ENCODE results near the gene PALB2. TPM values are rescaled to one million over a fixed set of nuclear protein-coding genes. Genes with fewer than 3 reads are reported as not detected.

PALB2 gene
- total and polyA plus RNA-seq, 7 experiments from 2014 or later, result 5.9 to 27.2 (median 10.0) TPM

DNA sequence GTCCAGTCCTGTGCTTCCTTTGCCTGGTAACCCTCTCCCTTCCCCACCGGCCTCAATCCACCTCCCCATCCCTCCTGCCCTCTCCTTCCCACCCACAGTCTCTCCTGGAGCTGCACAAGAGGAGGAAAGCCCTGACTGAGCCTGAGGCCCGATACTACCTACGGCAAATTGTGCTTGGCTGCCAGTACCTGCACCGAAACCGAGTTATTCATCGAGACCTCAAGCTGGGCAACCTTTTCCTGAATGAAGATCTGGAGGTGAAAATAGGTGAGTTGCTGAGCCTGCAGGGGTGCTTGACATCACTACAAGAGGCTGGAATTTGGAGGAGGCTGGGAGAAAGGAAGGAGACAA, 38.9 kb upstream of the PALB2 start:
- H3K4me3 ChIP-seq (ENCODE audit: low read length), result no peak overlapping the region
- no peak for DNase-seq
- Mint-ChIP-seq H3K27me3 (peaks cover 0 to 9% (median 0%) of the 10 kb centered on the region in 5 donors), H3K9me3 (no peaks in the 10 kb centered on the region), H3K4me1 (peaks cover 10 to 47% (median 23%) of the 10 kb centered on the region in 7 donors), H3K36me3 (peaks cover 4 to 23% (median 4%) of the 10 kb centered on the region in 5 donors), H3K27ac (peak overlapping the region in 1 of 9 donors; percentile 73), H3K4me3 (peak overlapping the region in 7 of 10 donors; percentile 0 to 96 (median 84))
- peaks cover 0 to 17% (median 0%) of the 10 kb centered on the region in 3 experiments for H3K36me3 ChIP-seq (ENCODE audit: control insufficient read depth in 2 of 3, insufficient read depth in 3 of 3, low read length in 3 of 3)
- POLR2A ChIA-PET, result no interaction called here
- ATAC-seq, result no peak
- no peak overlapping the region for H3K27ac ChIP-seq (ENCODE audit: low read depth, low read length)
- H3K9me3 ChIP-seq (ENCODE audit: control insufficient read depth in 2 of 3, low read length in 3 of 3), result no peaks in the 10 kb centered on the region
- CTCF ChIA-PET, result interaction anchor here (1.1 kb wide), 1 partner anchor 574 kb away, joined by 3 read pairs; no protein-coding TSS in a partner anchor
- H3K27me3 ChIP-seq (ENCODE audit: control insufficient read depth in 2 of 2, insufficient read depth in 2 of 2, low read length in 2 of 2), result no peaks in the 10 kb centered on the region
- H3K4me1 ChIP-seq (ENCODE audit: control insufficient read depth in 2 of 2, insufficient read depth in 2 of 2, low read length in 2 of 2), result peaks cover 9 to 10% of the 10 kb centered on the region in 2 donors
- intact Hi-C loops (cut with micrococcal nuclease), result loop anchor here (2.0 to 10.0 kb wide), 3 partner anchors 39 to 335 kb away; partner anchors contain the start of genes DCTN5 (in 1 of the 2), NDUFAB1 (in 1 of the 2) and PALB2 (in 1 of the 2)

GRCh38 chr16:23679274-23679985, 38.3 kb upstream of the PALB2 start:
- Mint-ChIP-seq H3K4me1 (peaks cover 10 to 47% (median 23%) of the 10 kb centered on the region in 7 donors), H3K27me3 (peaks cover 0 to 9% (median 0%) of the 10 kb centered on the region in 5 donors), H3K27ac (peak overlapping the region in 1 of 9 donors; percentile 73), H3K4me3 (peak overlapping the region; percentile 61 to 96 (median 84)), H3K9me3 (no peaks in the 10 kb centered on the region), H3K36me3 (peaks cover 4 to 27% (median 4%) of the 10 kb centered on the region in 5 donors)
- Histone ChIP-seq H3K9me3 (ENCODE audit: control insufficient read depth in 2 of 3, low read length in 3 of 3) (no peaks in the 10 kb centered on the region), H3K27me3 (ENCODE audit: control insufficient read depth in 2 of 2, insufficient read depth in 2 of 2, low read length in 2 of 2) (no peaks in the 10 kb centered on the region), H3K36me3 (ENCODE audit: control insufficient read depth in 2 of 3, insufficient read depth in 3 of 3, low read length in 3 of 3) (peaks cover 0 to 17% (median 0%) of the 10 kb centered on the region in 3 experiments), H3K4me3 (ENCODE audit: low read length) (peak overlapping the region; percentile 80), H3K27ac (ENCODE audit: low read depth, low read length) (peak overlapping the region; percentile 39), H3K4me1 (ENCODE audit: control insufficient read depth in 2 of 2, insufficient read depth in 2 of 2, low read length in 2 of 2) (peaks cover 9 to 10% of the 10 kb centered on the region in 2 donors)
- intact Hi-C loops (cut with micrococcal nuclease), result loop anchor here (2.0 to 10.0 kb wide), 3 partner anchors 39 to 335 kb away; partner anchors contain the start of genes DCTN5 (in 1 of the 2), NDUFAB1 (in 1 of the 2) and PALB2 (in 1 of the 2)
- peak in 1 of 9 donors; percentile 35 for DNase-seq
- CTCF ChIA-PET, result interaction anchor here (1.1 kb wide), 1 partner anchor 575 kb away, joined by 3 read pairs; no protein-coding TSS in a partner anchor
- POLR2A ChIA-PET, result no interaction called here
- ATAC-seq, result no peak

- DNase-seq (peak; percentile 44 to 85 (median 65)), ATAC-seq (peak; percentile 96)
- H3K9me3 ChIP-seq (ENCODE audit: control insufficient read depth in 2 of 3, low read length in 3 of 3), result no peaks in the 10 kb centered on the region
- Mint-ChIP-seq H3K9me3 (no peaks in the 10 kb centered on the region), H3K4me1 (peaks cover 10 to 44% (median 23%) of the 10 kb centered on the region in 7 donors), H3K4me3 (peak within 1 kb of the TSS; percentile 61 to 96 (median 84)), H3K27ac (peak within 1 kb of the TSS in 4 of 9 donors; percentile 50 to 73 (median 60)), H3K27me3 (peaks cover 0 to 9% (median 0%) of the 10 kb centered on the region in 5 donors), H3K36me3 (peaks cover 4 to 26% (median 4%) of the 10 kb centered on the region in 5 donors)
- H3K36me3 ChIP-seq (ENCODE audit: control insufficient read depth in 2 of 3, insufficient read depth in 3 of 3, low read length in 3 of 3), result peaks cover 0 to 17% (median 0%) of the 10 kb centered on the region in 3 experiments
- H3K4me3 ChIP-seq (ENCODE audit: low read length), result peak within 1 kb of the TSS; percentile 80
- CTCF ChIA-PET, result interaction anchor here (1.1 kb wide), 1 partner anchor 576 kb away, joined by 3 read pairs; no protein-coding TSS in a partner anchor
- intact Hi-C loops (cut with micrococcal nuclease), result loop anchor here (1.0 to 10.0 kb wide), 5 partner anchors 37 to 336 kb away; partner anchors contain the start of genes DCTN5 (in 2 of the 2), PALB2 (in 2 of the 2), EARS2 (in 1 of the 2) and NDUFAB1 (in 1 of the 2)
- H3K4me1 ChIP-seq (ENCODE audit: control insufficient read depth in 2 of 2, insufficient read depth in 2 of 2, low read length in 2 of 2), result peaks cover 9 to 10% of the 10 kb centered on the region in 2 donors
- POLR2A ChIA-PET, result no interaction called here
- H3K27me3 ChIP-seq (ENCODE audit: control insufficient read depth in 2 of 2, insufficient read depth in 2 of 2, low read length in 2 of 2), result no peaks in the 10 kb centered on the region
- peak within 1 kb of the TSS; percentile 39 for H3K27ac ChIP-seq (ENCODE audit: low read depth, low read length)
Observed at GRCh38 chr16:23678430-23679273, 37.5 kb upstream of the PALB2 start, which contains the start of gene PLK1. Gene PLK1 (plus strand): TSS chr16:23678889. CDS start chr16:23678933, 44 bp downstream.

GRCh38 chr16:23676924-23677480, 35.9 kb upstream of the PALB2 start:
- H3K4me3 Mint-ChIP-seq, result peak overlapping the region in 9 of 10 donors; percentile 59 to 91 (median 84)

GRCh38 chr16:23673971-23674614, 33.0 kb upstream of the PALB2 start:
- Histone ChIP-seq H3K9me3 (ENCODE audit: control insufficient read depth in 2 of 3, low read length in 3 of 3) (no peaks in the 10 kb centered on the region), H3K4me1 (ENCODE audit: control insufficient read depth in 2 of 2, insufficient read depth in 2 of 2, low read length in 2 of 2) (peaks cover 1 to 6% of the 10 kb centered on the region in 2 donors), H3K27me3 (ENCODE audit: control insufficient read depth in 2 of 2, insufficient read depth in 2 of 2, low read length in 2 of 2) (no peaks in the 10 kb centered on the region), H3K36me3 (ENCODE audit: control insufficient read depth in 2 of 3, insufficient read depth in 3 of 3, low read length in 3 of 3) (peaks cover 0 to 30% (median 0%) of the 10 kb centered on the region in 3 experiments), H3K27ac (ENCODE audit: low read depth, low read length) (no peak overlapping the region), H3K4me3 (ENCODE audit: low read length) (no peak overlapping the region)
- Mint-ChIP-seq H3K27ac (no peak overlapping the region), H3K36me3 (peaks cover 3 to 27% (median 24%) of the 10 kb centered on the region in 5 donors), H3K4me1 (peaks cover 8 to 30% (median 16%) of the 10 kb centered on the region in 7 donors), H3K4me3 (no peak overlapping the region), H3K27me3 (peaks cover 0 to 2% (median 0%) of the 10 kb centered on the region in 5 donors), H3K9me3 (no peaks in the 10 kb centered on the region)
- DNase-seq, result no peak
- ChIA-PET POLR2A (no interaction called here), CTCF (no interaction called here)
- intact Hi-C loops (cut with micrococcal nuclease), result loop anchor here in 1 of 2 donors (10.0 kb wide), 1 partner anchor 341 kb away; no protein-coding TSS in a partner anchor
- ATAC-seq, result no peak

More at GRCh38 chr16:23676924-23677480, 35.9 kb upstream of the PALB2 start:
- ATAC-seq, result no peak
- no peak for DNase-seq
- Histone ChIP-seq H3K9me3 (ENCODE audit: control insufficient read depth in 2 of 3, low read length in 3 of 3) (no peaks in the 10 kb centered on the region), H3K4me1 (ENCODE audit: control insufficient read depth in 2 of 2, insufficient read depth in 2 of 2, low read length in 2 of 2) (peaks cover 9 to 10% of the 10 kb centered on the region in 2 donors), H3K27me3 (ENCODE audit: control insufficient read depth in 2 of 2, insufficient read depth in 2 of 2, low read length in 2 of 2) (no peaks in the 10 kb centered on the region), H3K36me3 (ENCODE audit: control insufficient read depth in 2 of 3, insufficient read depth in 3 of 3, low read length in 3 of 3) (peaks cover 0 to 17% (median 0%) of the 10 kb centered on the region in 3 experiments), H3K4me3 (ENCODE audit: low read length) (no peak overlapping the region), H3K27ac (ENCODE audit: low read depth, low read length) (no peak overlapping the region)
- POLR2A ChIA-PET, result no interaction called here
- CTCF ChIA-PET, result no interaction called here
- intact Hi-C loops (cut with micrococcal nuclease), result loop anchor here in 1 of 2 donors (10.0 kb wide), 1 partner anchor 338 kb away; no protein-coding TSS in a partner anchor
- peak overlapping the region in 3 of 9 donors; percentile 2 to 32 (median 23) for H3K27ac Mint-ChIP-seq
- no peaks in the 10 kb centered on the region for H3K9me3 Mint-ChIP-seq
- H3K36me3 Mint-ChIP-seq, result peaks cover under 1 to 25% (median 3%) of the 10 kb centered on the region in 5 donors
- H3K27me3 Mint-ChIP-seq, result peaks cover 0 to 9% (median 0%) of the 10 kb centered on the region in 5 donors
- H3K4me1 Mint-ChIP-seq, result peaks cover 10 to 40% (median 23%) of the 10 kb centered on the region in 7 donors
